OCI-LY1 (cell line): ENCODE data around the gene TRPV6.

ENCODE experiments used
- CTCF ChIP-seq: fragments of 200-600 bp; sonication (generic), shearing (Covaris generic); IDR thresholded peaks from 2 replicates; pipeline ENCODE4 v1.5.1; 2017; ENCODE audit warnings: mild to moderate bottlenecking, antibody characterized with exemption, low read length, moderate library complexity, mixed read lengths
- EZH2 ChIP-seq: fragments of 200-600 bp; sonication (generic), shearing (Covaris generic); IDR thresholded peaks from 2 replicates; pipeline ENCODE4 v1.8.0; 2017; ENCODE audit warnings: borderline replicate concordance, mixed run types, mild to moderate bottlenecking, antibody characterized with exemption, low read length, moderate library complexity, mixed read lengths

DNA sequence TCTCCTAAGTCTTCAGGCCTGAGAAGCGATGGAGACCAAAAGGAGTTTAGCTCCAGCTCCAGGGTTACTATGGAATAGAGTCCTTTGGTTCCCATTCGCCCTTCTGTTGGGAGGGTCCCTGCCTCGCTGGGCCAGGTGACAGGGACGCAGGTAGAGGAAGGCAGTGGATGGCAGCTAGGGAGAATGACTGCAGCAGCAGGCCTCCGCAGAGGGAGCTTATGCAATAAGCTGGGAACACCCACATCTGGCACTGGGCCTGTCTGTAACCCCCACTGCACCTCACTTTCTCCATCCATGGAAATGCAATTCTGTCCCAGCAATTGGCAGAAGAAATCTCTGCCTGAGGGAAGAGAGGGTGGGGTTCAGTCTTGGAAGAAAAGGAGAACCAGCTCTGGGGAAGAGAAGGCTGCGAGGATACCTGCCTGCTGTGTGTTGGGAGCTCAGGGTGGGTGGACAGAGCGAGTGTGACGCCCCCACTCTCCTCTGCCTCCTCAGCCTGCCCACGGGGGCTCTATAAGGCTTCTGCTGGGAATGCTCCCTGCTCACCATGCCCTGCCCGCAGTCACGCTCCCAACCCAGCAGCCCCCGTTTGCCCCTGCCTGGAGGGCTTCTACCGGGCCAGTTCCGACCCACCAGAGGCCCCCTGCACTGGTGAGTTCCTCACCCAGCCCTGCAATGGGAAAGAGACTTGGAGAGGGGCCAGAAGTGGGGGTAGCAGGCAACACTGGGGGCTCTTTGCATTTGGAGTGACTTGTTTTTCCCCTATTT lies 20.4 kb downstream of the TRPV6 start:
- TF ChIP-seq CTCF (no peak), EZH2 (no peak)
